GM18867 (cell line): ENCODE results near the gene PSMA6.
"Not testable (repeated sequence)": the region's sequence is repeated elsewhere in the genome, so short reads cannot be mapped to it uniquely, and the experiment has no call there.

Experiments used
- ATAC-seq: cut with Tn5 transposase; IDR thresholded peaks from one replicate; pipeline ENCODE4 v1.9.1; 2021; ENCODE audit warnings: mild to moderate bottlenecking, moderate library complexity; ENCODE audit not compliant: unreplicated experiment

Gene PSMA6

DNA sequence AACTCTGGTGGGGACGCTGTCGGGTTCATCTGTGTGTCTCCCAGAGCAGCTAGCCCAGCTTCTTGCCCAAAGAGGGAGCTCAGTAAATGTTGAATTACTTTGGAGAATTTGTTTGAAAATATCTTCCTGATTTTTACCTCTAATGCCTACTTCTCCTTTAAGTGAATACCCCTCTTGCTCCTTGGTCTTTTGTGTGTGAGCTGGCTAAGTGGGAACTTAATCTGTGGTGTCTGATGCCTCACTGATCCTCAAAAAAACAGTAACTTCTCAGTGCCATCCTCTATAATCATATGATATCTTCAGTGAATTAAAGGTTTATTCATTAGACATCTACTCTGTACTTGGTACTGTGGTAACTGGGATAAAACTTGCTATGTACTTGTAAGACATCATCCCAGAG is 7.7 kb upstream of the PSMA6 start:
- ATAC-seq: no peak

DNA sequence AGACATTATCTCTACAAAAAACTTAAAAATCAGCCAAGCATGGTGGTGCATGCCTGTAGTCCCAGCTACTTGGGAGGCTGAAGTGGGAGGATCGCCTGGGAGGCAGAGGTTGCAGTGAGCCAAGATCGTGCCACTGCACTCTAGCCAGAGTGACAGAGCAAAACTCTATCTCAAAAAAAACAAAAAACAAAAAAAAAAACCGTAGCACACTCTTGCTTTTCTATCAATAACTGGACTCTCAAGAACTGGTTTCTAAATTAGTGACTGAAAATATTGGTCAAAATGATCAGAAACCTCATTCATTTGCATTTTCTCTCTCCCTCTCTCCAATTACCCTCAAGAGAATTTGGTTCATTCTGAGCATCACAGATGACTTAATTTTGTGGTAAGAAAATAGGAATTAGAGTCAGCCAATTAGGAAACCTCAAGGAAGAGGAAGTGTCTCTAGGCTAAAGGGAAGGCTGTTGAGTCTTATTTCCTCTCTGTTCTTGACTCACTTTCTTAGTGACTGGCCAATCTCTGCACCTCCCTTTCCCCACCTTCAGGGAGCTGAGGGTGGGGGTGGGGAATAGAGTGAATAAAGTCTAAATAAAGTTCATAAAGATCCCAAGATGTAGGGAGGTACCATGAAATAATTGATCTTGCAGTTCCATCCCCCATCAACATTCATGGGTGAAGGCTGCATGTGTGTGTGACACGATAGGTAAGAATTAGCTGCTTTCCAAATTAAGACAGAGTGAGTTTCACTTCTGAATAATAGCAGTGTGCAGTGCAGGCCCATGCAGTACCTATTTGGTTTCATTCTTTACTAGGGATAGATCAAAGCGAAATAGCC is 6.8 kb upstream of the PSMA6 start:
- peak; percentile 73 for ATAC-seq

DNA sequence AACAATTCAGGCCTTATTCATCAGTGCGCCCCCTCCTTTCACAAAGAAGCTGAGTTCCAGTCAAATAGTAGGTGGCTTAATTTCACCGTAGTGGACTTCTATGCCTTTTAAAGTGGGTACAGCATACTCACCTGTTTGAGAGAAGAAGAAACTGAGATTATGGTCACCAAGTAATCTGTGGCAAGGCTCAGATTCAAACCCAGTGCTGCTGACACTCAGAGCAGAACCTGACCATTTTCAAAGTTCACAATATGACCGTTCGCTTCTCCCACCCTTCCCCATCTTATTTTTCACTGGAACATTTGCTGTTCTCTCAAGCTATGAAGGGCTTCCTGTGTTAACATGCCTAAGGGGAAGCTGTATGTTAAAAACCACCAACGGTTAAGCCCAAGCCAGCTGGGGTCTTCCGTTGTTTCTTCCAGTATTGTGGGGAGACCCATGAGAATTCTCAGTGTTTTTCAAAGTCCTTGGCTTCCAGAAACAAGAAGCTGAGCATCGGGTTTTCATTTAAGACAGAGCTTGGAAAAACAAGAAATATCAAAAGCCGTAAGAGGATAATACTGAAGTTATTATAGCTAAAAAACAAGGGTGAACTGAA is 6.1 kb upstream of the PSMA6 start:
- peak; percentile 11 for ATAC-seq

DNA sequence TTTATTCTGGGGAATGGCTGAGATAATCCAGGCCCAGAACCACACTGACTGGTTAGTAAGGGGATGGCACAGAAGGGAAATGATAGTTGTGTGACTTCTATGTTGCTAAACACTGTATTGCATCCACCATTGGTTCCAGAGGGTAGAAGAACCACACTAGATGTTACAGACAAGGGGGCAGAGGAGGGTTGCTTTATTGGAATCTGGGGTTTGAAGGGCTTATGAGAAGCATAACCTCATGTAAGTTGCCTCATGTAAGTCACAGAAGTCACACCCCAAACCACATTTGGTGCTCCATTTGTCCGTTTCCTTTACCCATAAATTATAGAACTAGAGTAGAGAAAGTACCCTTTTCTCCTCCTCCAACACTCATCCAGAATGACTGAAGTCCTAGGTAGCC is 5.5 kb upstream of the PSMA6 start:
- ATAC-seq: no peak

DNA sequence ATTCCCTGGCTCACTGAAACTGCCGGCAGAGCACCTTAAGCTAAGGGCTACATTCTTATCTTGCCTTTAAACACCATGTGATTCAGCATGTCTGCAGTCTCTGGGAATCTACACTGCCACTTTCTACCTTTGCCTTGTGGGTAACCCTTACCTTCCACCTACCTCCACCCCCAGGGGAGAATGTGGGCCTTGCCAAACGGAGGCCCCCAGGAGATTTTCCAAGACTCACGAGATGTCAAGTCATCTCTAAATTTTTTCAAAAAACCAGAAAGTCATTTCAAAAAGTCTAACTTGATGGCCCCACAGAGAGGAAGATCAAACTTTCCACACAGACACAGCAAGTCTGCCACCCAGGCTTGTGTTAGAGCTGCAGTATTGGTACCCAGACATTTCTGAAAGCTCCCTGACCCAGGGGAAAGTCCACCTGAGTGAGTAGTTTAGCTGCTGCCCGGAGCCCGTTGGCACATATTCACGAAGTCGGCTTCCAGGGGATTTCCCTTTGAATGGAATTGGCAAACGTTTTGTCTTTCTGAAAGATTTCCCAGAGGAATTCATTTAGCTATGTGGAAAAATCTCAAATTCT is 4.7 kb upstream of the PSMA6 start:
- ATAC-seq: no peak

DNA sequence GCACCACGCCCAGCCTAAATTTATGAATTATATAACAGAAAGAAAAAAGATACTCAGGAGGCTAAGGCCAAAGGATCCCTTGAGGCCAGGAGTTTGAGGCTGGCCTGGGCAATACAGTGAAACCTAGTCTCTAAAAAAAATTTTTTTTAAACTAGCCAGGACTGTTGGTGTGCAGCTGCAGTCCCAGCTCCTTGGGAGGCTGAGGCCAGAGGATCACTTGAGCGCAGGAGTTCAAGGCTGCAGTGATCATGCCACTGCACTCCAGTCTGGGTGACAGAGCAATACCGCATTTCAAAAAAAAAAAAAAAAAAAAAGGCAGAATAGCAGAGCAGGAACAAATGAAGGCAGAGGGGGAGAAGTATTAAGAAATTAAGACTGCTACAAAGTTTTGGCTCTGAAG is 2.6 kb upstream of the PSMA6 start:
- no peak for ATAC-seq

DNA sequence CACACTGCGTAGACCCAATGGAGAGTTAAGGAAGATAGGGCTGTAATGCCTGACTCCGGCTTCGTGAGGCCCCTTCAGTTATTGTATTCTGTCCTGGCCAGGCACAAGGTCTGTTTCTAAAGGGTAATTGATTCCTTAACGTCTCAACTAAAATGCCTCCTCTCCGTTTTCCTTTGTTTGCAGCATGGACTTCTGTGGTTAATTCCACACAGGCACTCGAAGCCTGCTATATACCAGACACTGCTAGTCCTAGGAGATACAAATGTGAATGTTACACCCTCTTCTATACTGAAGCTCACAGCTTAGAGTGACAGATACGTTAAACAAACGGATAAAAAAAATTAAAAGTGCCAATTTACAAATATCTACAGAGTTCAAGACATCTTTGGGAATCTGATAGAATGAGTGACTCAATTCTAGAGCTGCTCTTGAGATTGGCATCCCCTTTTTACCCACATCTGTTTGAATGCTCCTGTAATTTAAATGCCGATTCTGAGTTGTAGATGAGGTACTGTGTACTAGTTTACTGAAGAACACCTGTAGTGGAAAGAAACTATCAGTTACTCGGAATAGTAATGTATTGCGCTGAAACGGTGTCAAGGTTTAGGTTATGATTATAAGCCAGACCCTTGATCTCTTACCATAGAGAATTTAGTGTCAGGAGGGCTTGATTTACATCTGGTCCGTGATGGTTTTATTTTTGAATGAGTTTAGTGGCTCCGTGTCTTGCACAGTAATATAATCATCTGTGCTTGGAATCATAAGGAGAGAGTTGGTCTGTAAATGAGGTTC is 784 bp downstream of the PSMA6 start:
- no peak for ATAC-seq

DNA sequence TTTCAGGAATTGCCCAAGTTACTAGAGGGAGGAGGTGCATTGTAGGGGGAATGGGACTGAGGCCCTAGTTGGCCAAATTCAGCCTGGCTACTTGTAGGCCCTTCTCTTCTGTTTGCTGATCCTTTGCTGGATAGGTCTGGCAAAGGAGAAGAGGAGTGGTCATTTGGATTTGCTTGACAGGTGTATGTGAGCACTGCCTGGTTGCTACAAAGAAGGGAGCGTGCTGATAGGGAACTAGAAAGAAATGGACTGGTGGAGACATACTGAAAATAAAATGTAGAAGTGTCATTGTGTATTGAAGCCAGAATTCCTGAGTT is 3.6 kb downstream of the PSMA6 start:
- no peak for ATAC-seq

DNA sequence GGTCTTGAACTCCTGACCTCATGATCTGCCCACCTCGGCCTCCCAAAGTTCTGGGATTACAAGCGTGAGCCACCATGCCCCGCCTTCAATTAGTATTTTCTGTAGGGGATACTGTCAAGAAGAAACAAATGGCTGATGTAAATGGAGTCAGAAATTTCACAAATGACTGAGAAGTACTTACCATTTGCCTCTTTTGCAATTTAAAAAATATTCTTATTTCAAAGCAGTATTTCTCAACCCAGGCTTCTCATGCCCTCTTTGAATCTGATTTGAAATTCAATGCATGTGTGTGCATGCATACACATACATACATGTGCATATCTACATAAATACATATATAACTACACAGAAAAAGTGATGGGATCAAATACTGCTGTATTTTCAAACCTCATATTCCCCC is 4.4 kb downstream of the PSMA6 start:
- ATAC-seq: no peak

DNA sequence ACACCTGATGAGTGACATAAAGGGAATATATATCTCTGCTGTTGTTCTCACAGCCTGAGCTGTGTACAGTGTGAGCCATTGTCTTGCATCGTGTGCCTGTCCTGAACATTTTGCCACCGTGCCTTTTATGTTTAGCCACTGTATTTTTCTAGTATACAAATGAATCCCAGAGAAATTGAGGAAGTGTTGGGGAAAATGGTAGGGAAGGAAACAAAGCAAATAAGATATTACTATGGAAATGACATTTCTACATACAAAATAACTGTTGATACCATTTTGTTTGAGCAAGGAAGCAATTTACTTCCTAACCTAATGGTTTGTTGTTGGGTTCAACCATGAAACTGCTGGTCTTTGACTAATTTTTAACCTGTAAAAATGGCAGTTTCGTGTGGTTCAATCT is 5.5 kb downstream of the PSMA6 start:
- no peak for ATAC-seq

DNA sequence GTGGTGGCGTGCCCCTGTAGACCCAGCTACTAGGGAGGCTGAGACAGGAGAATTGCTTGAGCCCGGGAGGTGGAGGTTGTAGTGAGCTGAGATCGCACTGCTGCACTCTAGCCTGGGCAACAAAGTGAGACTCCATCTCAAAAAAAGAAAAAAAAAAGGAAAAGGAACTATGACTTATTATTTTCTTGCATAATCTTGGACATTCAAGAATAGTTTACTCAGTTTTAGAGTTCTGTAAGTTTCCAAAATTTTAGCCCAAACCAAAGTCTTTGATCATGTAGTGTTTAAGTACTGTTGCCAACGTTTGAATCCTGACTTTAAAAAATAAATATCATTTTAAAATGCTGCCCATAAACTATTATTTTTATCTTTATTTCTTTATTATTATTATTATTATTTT is 6.2 kb downstream of the PSMA6 start:
- no peak for ATAC-seq

DNA sequence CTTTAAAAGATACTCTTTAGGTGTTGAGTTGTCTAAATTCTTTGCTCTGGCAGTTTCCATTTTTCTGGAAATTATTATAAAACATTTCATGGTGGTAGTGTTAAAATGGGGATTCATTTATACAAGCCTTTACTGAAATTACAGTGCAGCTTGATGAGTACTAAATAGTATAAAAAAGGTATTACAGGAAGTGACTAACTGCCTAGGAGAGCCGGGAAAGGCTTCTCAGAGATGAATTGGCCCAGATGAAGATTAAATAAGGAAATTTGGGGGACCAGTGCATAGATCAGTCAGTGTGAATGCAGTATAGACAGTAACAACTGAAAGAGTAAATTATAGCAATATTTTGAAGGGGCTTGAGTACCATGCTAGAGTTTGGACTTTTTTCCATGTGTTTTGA is 7.5 kb downstream of the PSMA6 start:
- no peak for ATAC-seq

DNA sequence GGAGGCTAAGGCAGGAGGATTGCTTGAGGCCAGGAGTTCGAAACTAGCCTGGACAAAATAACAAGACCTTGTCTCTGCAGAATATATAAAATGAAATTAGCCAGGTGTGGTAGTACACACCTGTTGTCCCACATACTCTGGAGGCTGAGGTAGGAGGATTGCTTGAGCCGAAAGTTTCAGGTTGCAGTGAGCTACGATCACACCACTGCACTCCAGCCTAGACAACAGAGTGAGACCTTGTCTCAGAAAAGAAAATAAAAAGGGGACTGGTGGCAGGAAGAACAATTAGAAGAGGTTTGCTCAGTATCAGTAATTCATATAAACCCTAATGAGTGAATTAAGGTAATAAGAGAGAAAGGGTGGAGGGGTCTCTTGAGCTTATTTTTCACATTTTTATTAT is 8.0 kb downstream of the PSMA6 start:
- ATAC-seq: no peak

DNA sequence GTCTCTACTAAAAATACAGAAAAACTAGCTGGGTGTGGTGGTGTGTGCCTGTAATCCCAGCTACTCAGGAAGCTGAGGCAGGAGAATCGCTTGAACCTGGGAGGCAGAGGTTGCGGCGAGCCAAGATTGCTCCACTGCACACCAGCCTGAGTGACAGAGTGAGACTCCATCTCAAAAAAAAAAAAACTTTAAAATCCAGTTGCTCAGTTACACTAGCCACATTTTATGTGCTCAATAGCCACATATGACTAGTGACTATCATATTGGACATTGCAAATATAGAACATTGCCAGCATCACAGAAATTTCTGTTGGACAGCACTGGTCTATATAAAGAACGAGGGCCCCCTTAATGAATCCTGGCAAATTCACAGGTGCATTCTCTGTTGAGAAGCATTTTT is 9.2 kb downstream of the PSMA6 start:
- ATAC-seq: not testable (repeated sequence)

DNA sequence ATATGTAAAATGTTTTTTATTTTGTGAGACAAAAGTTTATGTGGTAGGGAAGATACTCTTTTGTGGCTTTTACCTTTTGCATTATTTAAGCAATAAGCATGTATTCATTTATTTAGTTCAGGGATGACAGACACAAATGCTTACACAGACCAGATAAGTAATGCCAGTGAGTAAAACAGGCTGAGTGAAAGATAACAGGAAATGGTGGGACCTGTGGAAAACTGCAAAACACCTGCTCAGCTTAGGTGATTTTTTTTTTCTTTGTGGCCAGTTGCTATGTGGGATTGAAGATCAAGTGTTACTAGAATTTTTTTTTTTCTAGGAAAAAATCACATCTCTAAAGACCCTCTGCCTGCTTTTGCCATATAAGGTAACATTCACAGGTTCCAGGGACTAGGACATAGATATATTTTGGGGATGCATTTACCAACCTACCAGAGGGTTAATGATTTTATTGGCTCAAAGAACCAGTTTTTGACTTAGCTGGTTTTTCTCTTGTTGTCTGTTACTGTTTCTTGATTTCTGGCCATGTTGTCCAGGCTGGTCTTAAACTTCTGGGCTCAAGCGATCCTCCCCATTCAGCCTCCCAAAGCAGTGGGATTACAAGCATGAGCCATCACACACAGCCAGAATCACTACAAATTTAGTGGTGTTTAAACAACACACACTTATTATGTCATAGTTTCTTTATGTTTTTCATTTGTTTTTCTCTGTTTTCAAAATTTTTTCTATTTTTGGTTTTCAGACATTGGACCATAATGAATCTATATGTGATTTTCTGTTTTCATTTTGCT is 9.8 kb downstream of the PSMA6 start:
- ATAC-seq: no peak

DNA sequence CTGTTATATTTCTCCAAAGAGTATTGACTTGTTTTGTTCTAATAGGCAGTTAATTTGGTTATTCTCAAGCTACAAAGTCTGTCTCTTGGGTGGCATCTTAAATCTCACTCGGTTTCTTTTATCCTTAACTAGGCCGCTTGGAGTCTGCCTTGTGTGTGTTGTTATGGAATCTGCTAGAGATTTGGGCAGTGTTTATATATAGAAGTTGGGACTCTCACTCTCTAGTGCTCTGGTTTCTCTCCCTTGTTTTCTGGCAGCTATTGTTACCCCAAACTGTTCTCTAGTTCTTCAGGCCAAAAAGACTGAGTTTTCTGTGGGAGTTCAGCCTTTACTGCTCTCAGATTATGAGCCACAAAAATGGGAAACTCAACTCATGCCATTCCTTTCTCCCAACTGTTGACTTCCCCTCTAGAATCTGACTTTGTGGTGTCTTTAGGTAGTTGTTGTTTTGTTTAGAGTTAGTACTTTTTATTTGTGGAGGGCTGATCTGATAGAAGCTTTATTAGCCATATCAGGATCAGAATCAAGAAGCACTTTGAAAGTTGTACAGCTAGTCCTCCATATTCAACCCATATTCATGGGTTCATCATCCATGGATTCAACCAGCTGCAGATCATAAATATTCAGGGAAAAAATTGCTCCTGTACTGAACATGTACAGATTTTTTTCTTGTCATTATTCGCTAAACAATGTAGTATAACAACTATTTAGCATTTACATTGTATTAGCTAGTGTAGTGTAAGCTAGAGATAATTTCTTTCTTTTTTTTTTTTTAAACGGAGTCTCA is 11.2 kb downstream of the PSMA6 start:
- ATAC-seq: no peak

DNA sequence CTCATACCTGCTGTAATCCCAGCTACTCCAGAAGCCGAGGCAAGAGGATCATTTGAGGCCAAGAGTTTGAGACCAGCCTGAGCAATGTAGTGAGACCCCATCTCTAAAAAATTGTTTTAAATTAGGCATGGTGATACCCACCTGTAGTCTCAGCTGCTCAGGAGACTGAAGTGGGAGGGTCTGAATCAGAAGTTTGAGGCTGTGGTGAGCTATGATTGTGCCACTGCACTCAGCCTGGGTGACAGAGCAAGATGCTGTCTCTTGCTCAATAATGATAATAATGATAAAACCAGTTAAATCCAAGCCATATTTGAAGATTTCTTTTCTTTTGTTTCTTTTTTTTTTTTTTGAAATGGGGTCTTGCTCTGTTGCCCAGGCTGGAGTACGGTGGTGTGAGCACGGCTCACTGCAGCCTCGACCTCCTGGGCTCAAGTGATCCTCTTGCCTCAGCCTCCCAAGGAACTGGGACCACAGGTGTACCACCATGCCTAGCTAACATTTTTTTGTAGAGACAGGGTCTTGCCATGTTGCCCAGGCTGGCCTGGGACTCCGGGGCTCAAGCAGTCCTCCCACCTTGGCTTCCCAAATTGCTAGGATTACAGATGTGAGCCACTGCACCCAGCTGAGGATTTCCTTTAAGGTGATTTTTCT is 12.8 kb downstream of the PSMA6 start:
- no peak for ATAC-seq

DNA sequence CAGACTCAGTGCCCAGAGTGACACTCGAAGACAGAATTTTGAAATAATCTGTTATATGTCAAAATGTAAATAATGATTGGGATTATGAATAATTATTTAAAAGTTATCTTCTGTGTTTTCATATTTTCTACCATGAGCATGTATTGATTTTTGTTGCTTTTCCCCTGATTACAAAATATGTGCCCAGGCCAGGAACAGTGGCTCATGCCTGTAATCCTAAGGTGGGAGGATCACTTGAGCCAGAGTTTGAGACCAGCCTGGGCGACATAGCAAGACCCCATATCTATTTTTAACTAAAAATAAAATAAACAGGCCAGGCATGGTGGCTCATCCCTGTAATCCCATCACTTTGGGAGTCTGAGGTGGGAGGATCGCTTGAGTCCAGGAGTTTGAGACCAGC is 13.5 kb downstream of the PSMA6 start:
- ATAC-seq: no peak

DNA sequence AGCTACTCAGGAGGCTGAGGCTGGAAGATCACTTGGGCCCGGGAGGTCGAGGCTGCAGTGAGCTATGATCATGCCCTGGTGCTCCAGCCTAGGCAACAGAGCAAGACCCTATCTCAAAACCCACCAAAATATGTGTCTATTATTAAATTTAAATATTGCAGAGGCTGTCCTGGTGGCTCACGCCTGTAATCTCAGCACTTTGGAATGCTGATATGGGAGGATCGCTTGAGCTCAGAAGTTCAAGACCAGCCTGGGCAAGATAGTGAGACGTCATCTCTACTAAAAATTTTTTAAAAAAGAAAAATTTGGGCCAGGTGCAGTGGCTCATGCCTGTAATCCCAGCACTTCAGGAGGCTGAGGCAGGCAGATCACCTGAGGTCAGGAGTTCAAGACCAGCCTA is 13.9 kb downstream of the PSMA6 start:
- no peak for ATAC-seq

DNA sequence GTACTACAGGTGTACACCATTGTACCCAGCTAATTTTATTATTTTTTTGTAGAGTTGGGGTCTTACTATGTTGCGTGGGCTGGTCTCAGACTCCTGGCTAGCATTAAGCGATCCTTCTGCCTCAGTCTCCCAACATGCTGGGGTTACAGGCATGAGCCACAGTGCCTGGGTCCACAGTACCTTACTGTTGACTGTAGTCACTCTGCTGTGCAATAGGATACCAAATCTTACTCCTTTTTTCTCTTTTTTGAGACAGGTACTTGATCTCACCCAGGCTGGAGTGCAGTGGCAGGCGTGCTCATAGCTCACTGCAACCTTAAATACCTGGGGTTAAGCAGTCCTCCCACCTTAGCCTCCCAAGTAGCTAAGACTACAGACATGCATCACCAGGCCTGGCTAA is 25.6 kb downstream of the PSMA6 start:
- ATAC-seq: no peak
